ENCODE results near the gene BCAS1. TPM values are rescaled to one million over a fixed set of nuclear protein-coding genes. Genes with fewer than 3 reads are reported as not detected.
A peak's percentile ranks its signal among the peaks of the same experiment; 100 is the strongest.

Gene BCAS1
- total RNA-seq, 6 experiments from 2014 or later = 0.07 to 0.43 (median 0.15) TPM; not detected in 2

GRCh38 chr20:54067606-54068174 is 2.7 kb downstream of the BCAS1 start:
- H3K36me3 ChIP-seq = no peaks in the 10 kb centered on the region
- peak; percentile 63 to 88 (median 74) for ATAC-seq
- no peak overlapping the region for H3K4me3 ChIP-seq
- peaks cover 0 to 10% (median 0%) of the 10 kb centered on the region in 4 donors for H3K4me1 ChIP-seq
- WGBS (ENCODE audit: insufficient coverage, low coverage, low lambda C conversion rate, missing lambda C conversion rate) = 44% methylated on average over 8 of the region's 8 CpGs
- intact Hi-C loops (cut with DNase I) = no loop called here
- peak; percentile 69 to 72 (median 71) for DNase-seq
- H3K9me3 ChIP-seq = no peaks in the 10 kb centered on the region
- H3K27me3 ChIP-seq = no peaks in the 10 kb centered on the region
- TF ChIP-seq CTCF (IDR thresholded peaks at IDR 0.05) = no peak
- TF ChIP-seq POLR2A (IDR thresholded peaks at IDR 0.05) = no peak
- no peak overlapping the region for H3K27ac ChIP-seq

- DNase-seq (no peak), ATAC-seq (no peak)
- H3K27ac ChIP-seq = no peak overlapping the region
- no peak overlapping the region for H3K4me3 ChIP-seq
- intact Hi-C loops (cut with DNase I) = no loop called here
- no peaks in the 10 kb centered on the region for H3K9me3 ChIP-seq
- no peaks in the 10 kb centered on the region for H3K36me3 ChIP-seq
- H3K4me1 ChIP-seq = peaks cover 0 to 9% (median 0%) of the 10 kb centered on the region in 4 donors
- no peaks in the 10 kb centered on the region for H3K27me3 ChIP-seq
- TF ChIP-seq CTCF (IDR thresholded peaks at IDR 0.05) (no peak), POLR2A (IDR thresholded peaks at IDR 0.05) (no peak)
- WGBS (ENCODE audit: insufficient coverage, low coverage, low lambda C conversion rate, missing lambda C conversion rate) = 69% methylated on average over 3 of the region's 7 CpGs
These were observed 4.8 kb downstream of the BCAS1 start for GRCh38 chr20:54065601-54066038.

- ATAC-seq (no peak), DNase-seq (no peak)
- TF ChIP-seq POLR2A (IDR thresholded peaks at IDR 0.05) (no peak), CTCF (IDR thresholded peaks at IDR 0.05) (no peak)
- no peak overlapping the region for H3K27ac ChIP-seq
- H3K36me3 ChIP-seq = no peaks in the 10 kb centered on the region
- 70% methylated on average over 7 of the region's 7 CpGs for WGBS (ENCODE audit: insufficient coverage, low coverage, low lambda C conversion rate, missing lambda C conversion rate)
- no peaks in the 10 kb centered on the region for H3K9me3 ChIP-seq
- H3K27me3 ChIP-seq = no peaks in the 10 kb centered on the region
- H3K4me1 ChIP-seq = peaks cover 0 to 7% (median 0%) of the 10 kb centered on the region in 4 donors
- H3K4me3 ChIP-seq = no peak overlapping the region
- intact Hi-C loops (cut with DNase I) = no loop called here
These were observed 5.5 kb downstream of the BCAS1 start for GRCh38 chr20:54064939-54065338.

GRCh38 chr20:54063992-54064676 is 6.3 kb downstream of the BCAS1 start:
- no peak for TF ChIP-seq POLR2A (IDR thresholded peaks at IDR 0.05)
- no peak for TF ChIP-seq CTCF (IDR thresholded peaks at IDR 0.05)
- intact Hi-C loops (cut with DNase I) = no loop called here
- ATAC-seq (no peak), DNase-seq (no peak)
- H3K36me3 ChIP-seq = no peaks in the 10 kb centered on the region
- 70% methylated on average over 4 of the region's 11 CpGs for WGBS (ENCODE audit: insufficient coverage, low coverage, low lambda C conversion rate, missing lambda C conversion rate)
- no peak overlapping the region for H3K27ac ChIP-seq
- H3K27me3 ChIP-seq = no peaks in the 10 kb centered on the region
- H3K4me3 ChIP-seq = no peak overlapping the region
- no peaks in the 10 kb centered on the region for H3K9me3 ChIP-seq
- peaks cover 0 to 7% (median 0%) of the 10 kb centered on the region in 4 donors for H3K4me1 ChIP-seq

Data from right lobe of liver (tissue), 6 donors.